Activated CD4-positive, alpha-beta T cell treated with anti-CD3 and anti-CD28 coated beads, Interleukin-10, Interleukin-2, amounts not matched to agents 100 ng/mL and 50 ng/mL, durations not matched to agents 16 hours and 8 hours (primary cell): Measurements from ENCODE around the gene ZNF70.

Experiments used
- DNase-seq: peaks from one replicate; pipeline ENCODE4 v3.0.0-alpha.2; 2020

Gene ZNF70

GRCh38 chr22:23778577-23778900, 27.6 kb upstream of the ZNF70 start:
- DNase-seq = no peak

GRCh38 chr22:23777776-23778576, 27.1 kb upstream of the ZNF70 start:
- DNase-seq = no peak

- no peak for DNase-seq
Observed at GRCh38 chr22:23775779-23776375, 25.0 kb upstream of the ZNF70 start.

- no peak for DNase-seq
Observed at GRCh38 chr22:23774922-23775436, 24.1 kb upstream of the ZNF70 start.

GRCh38 chr22:23774114-23774921, 23.4 kb upstream of the ZNF70 start:
- DNase-seq = no peak

GRCh38 chr22:23773483-23774113, 22.7 kb upstream of the ZNF70 start:
- DNase-seq = no peak

GRCh38 chr22:23772649-23773473, 21.9 kb upstream of the ZNF70 start, which contains the start of gene MMP11:
TSS of gene MMP11 (plus strand) at chr22:23772849. CDS start at chr22:23772871, 22 bp downstream.
- DNase-seq = peak; percentile 39

GRCh38 chr22:23772315-23772648, 21.4 kb upstream of the ZNF70 start:
- DNase-seq = no peak

GRCh38 chr22:23769321-23769965, 18.5 kb upstream of the ZNF70 start:
- DNase-seq = no peak

GRCh38 chr22:23767673-23768548, 17.0 kb upstream of the ZNF70 start, which contains the start of gene CHCHD10:
TSS of gene CHCHD10 (minus strand) at chr22:23767972. CDS start at chr22:23767874, 98 bp downstream.
- DNase-seq = peak; percentile 86

GRCh38 chr22:23767303-23767672, 16.4 kb upstream of the ZNF70 start:
- no peak for DNase-seq

GRCh38 chr22:23764899-23765881, 14.3 kb upstream of the ZNF70 start:
- DNase-seq = no peak

- DNase-seq = no peak
Observed at GRCh38 chr22:23763954-23764353, 13.0 kb upstream of the ZNF70 start.

GRCh38 chr22:23763579-23763945, 12.7 kb upstream of the ZNF70 start:
- DNase-seq = peak; percentile 62

GRCh38 chr22:23762842-23763578, 12.1 kb upstream of the ZNF70 start, which contains the start of gene C22orf15:
TSS of gene C22orf15 (plus strand) at chr22:23762990. CDS start at chr22:23763307, 317 bp downstream.
- DNase-seq = peak; percentile 26

- no peak for DNase-seq
Observed at GRCh38 chr22:23760056-23760455, 9.1 kb upstream of the ZNF70 start.

GRCh38 chr22:23759566-23759965, 8.7 kb upstream of the ZNF70 start:
- DNase-seq = no peak

- no peak for DNase-seq
Observed at GRCh38 chr22:23756891-23757290, 6.0 kb upstream of the ZNF70 start.
